HFFc6 (cell line): ENCODE results near the gene RAB7A. TPM values are rescaled to one million over a fixed set of nuclear protein-coding genes. Genes with fewer than 3 reads are reported as not detected.

Experiments
- DNase-seq: peaks from one replicate; pipeline ENCODE4 v3.0.0-alpha.2; 2018
- H3K27ac Mint-ChIP-seq: 2 replicates; pipeline ENCODE4 v1.8.0; 2020; ENCODE audit warnings: mild to moderate bottlenecking, mixed read lengths
- H3K27me3 Mint-ChIP-seq: 2 replicates; pipeline ENCODE4 v1.8.0; 2021; ENCODE audit warnings: mild to moderate bottlenecking, moderate library complexity, mixed read lengths; ENCODE audit not compliant: insufficient read depth
- H3K36me3 Mint-ChIP-seq: 2 replicates; pipeline ENCODE4 v1.8.0; 2021; ENCODE audit warnings: low read depth, mixed read lengths
- H3K4me1 Mint-ChIP-seq: 2 replicates; pipeline ENCODE4 v1.8.0; 2020; ENCODE audit warnings: low read depth, mixed read lengths
- H3K4me3 Mint-ChIP-seq: 2 replicates; pipeline ENCODE4 v1.8.0; 2020; ENCODE audit warnings: mild to moderate bottlenecking, moderate library complexity, mixed read lengths
- H3K9me3 Mint-ChIP-seq: 2 replicates; pipeline ENCODE4 v1.8.0; 2020; ENCODE audit warnings: mild to moderate bottlenecking, mixed read lengths
- total RNA-seq, 6 experiments: library from RNA; stranded (reverse); fragmentation: NEBNext Ultra II Directional; extraction: Animal tissue kit (Norgen Biotek cat#: 25700); gene quantifications; 2 replicates in 1 of 6; 3 replicates in 5 of 6; pipeline ENCODE4 v1.2.3, GENCODE V29; 2021
- TF ChIP-seq, protein P1 (sequence below): fragments of 200-600 bp; sonication (generic); IDR thresholded peaks from 2 replicates; pipeline ENCODE4 v1.5.0; 2021; ENCODE audit warnings: antibody characterized with exemption, mild to moderate bottlenecking

The RAB7A gene
- total RNA-seq, 6 experiments from 2014 or later, result 311 to 355 (median 323) TPM

DNA sequence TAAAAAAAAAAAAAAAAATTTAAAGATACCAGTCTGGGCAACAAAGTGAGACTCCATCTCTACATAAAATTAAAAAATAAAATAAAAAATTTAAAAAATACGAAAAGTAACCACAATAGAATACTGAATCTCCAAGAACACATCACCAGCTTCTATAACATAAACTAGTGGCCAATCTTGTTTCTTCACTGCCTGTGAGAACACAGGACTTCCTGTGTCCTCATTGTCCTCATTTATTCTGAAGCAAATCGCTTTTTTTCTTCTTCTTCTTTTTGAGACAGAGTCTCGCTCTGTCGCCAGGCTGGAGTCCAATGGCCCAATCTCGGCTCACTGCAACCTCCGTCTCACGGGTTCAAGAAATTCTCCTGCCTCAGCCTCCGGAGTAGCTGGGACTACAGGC lies 28.6 kb upstream of the RAB7A start:
- H3K4me1 Mint-ChIP-seq, result peaks cover 10% of the 10 kb centered on the region
- no peak for DNase-seq
- H3K27me3 Mint-ChIP-seq, result peaks cover 7% of the 10 kb centered on the region
- no peaks in the 10 kb centered on the region for H3K9me3 Mint-ChIP-seq
- TF ChIP-seq, protein P1, sequence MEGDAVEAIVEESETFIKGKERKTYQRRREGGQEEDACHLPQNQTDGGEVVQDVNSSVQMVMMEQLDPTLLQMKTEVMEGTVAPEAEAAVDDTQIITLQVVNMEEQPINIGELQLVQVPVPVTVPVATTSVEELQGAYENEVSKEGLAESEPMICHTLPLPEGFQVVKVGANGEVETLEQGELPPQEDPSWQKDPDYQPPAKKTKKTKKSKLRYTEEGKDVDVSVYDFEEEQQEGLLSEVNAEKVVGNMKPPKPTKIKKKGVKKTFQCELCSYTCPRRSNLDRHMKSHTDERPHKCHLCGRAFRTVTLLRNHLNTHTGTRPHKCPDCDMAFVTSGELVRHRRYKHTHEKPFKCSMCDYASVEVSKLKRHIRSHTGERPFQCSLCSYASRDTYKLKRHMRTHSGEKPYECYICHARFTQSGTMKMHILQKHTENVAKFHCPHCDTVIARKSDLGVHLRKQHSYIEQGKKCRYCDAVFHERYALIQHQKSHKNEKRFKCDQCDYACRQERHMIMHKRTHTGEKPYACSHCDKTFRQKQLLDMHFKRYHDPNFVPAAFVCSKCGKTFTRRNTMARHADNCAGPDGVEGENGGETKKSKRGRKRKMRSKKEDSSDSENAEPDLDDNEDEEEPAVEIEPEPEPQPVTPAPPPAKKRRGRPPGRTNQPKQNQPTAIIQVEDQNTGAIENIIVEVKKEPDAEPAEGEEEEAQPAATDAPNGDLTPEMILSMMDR, result no peak
- no peak overlapping the region for H3K27ac Mint-ChIP-seq
- H3K36me3 Mint-ChIP-seq, result no peaks in the 10 kb centered on the region
- H3K4me3 Mint-ChIP-seq, result no peak overlapping the region

DNA sequence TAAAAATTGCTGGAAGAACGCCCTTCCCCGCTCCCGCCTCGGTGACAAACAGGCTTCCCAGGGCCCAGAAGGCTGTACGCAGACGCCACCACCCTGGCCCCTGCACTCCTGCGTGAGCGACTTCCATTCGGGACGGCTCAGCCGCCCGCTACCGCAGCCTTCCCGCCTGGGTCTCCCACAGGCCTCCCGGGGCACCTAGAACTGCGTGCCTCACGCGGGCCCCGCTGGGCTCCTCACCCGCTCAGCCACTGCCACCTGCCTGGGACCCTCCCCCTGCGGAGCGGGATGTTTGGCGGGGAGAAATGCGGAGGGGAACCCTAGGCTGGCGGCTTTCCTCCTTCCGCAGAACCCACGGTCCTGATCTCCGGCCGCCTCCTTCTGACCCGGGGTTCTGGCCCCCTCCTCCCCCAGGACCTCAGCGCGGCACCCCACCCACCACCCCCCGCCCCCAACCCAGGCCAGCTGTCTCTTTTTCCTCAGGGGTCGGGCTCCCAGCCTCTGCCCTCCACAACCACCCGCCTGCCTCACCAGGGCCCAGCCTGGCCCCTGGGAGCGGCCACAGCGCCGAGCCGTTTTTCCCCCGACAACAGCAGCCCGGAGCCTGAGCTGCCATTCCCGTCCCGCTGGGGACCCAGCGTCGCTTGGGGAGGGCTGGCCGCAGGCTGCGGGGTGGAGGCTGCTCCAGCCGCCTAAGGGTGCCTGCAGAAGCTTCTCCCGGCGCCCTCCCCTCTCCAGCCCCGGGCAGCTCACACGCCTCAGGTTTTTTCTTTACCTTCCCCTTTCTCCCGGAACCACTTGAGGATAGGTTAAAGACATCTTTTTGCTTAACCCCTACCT lies 27.6 kb upstream of the RAB7A start:
- Mint-ChIP-seq H3K36me3 (no peaks in the 10 kb centered on the region), H3K27me3 (peaks cover 5% of the 10 kb centered on the region), H3K9me3 (no peaks in the 10 kb centered on the region), H3K4me1 (peaks cover 13% of the 10 kb centered on the region), H3K27ac (no peak overlapping the region), H3K4me3 (peak overlapping the region; percentile 87)
- DNase-seq, result no peak
- TF ChIP-seq, protein P1, result no peak

DNA sequence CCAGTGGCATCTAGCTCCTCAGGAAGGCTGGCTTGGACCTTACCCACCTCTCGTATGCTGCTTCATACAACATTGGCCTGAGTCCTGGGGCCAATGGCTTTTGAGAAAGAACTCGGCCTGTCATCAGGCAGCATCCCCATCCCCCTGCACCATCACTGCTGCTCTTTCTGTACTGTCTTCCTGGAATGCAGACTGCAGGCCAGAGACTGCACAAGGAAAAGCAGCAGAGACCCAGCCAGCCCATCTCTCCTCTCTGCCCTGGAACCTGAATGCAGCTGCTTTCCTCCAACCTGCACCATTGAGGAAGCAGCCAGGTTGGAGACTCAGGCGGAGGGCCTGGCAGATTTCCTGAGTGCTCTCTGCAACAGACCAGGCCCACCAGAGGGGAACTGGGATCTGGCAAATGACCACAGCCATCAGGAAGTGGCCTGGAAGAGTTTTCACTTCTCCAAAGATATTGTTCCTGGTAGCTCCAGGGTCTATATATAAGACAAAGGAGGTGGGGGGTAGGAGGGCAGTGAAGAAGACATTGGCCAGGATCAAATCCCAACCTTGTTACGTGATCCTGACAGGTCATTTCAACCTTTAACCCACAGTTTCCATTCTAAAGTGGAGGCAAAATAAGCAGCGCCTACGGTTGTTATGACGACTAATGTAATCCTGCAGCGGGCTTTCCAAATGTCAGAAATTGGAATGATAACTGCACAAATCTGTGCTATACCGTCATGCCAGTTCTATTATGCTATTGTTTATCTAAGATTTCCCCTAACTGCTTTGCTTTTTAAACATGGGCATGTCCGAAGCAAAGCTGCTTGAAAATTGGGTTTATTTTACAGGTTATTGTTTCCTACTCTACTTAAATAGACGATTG lies 24.4 kb upstream of the RAB7A start:
- no peaks in the 10 kb centered on the region for H3K36me3 Mint-ChIP-seq
- peaks cover 4% of the 10 kb centered on the region for H3K27me3 Mint-ChIP-seq
- DNase-seq, result no peak
- H3K9me3 Mint-ChIP-seq, result no peaks in the 10 kb centered on the region
- H3K4me1 Mint-ChIP-seq, result peaks cover 13% of the 10 kb centered on the region
- TF ChIP-seq, protein P1, result no peak
- H3K4me3 Mint-ChIP-seq, result no peak overlapping the region
- H3K27ac Mint-ChIP-seq, result no peak overlapping the region

DNA sequence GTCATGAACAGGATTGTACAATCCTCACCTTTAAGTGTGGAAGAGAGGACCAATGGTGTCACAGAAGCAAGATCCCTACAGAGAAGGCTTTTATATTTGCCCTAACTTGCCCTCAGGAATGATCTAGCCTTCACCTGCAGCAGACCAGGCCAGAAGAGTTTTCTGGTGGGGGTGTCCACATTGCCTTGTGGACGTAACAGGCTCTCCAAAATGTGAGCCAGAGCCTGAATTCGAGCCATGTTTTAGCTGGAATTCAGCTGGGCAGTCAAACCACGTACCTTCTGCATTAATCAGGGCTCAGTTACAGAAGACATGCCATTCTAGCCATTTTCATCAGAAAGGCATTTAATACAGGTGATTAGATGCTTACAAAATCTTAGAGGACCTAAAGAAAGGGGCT lies 23.6 kb upstream of the RAB7A start:
- H3K4me3 Mint-ChIP-seq, result no peak overlapping the region
- H3K27me3 Mint-ChIP-seq, result peaks cover 10% of the 10 kb centered on the region
- no peaks in the 10 kb centered on the region for H3K9me3 Mint-ChIP-seq
- DNase-seq, result no peak
- TF ChIP-seq, protein P1, result no peak
- H3K27ac Mint-ChIP-seq, result no peak overlapping the region
- no peaks in the 10 kb centered on the region for H3K36me3 Mint-ChIP-seq
- H3K4me1 Mint-ChIP-seq, result peaks cover 13% of the 10 kb centered on the region

DNA sequence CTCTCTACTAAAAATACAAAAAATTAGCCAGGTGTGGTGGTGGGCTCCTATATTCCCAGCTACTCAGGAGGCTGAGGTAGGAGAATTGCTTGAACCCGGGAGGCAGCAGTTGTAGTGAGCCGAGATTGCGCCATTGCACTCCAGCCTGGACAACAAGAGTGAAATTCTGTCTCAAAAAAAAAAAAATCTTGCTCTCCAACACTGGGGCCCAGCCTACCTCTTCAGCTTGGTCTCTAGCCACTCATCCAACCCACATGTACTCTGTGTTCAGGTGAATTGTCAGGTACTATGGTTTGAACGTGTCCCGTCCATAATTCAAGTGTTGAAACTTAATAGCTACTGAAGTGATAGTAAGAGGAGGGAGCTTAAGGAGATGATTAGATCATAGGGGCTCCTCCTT lies 22.4 kb upstream of the RAB7A start:
- Mint-ChIP-seq H3K4me3 (no peak overlapping the region), H3K4me1 (peaks cover 13% of the 10 kb centered on the region), H3K27ac (no peak overlapping the region), H3K36me3 (no peaks in the 10 kb centered on the region), H3K9me3 (no peaks in the 10 kb centered on the region), H3K27me3 (peaks cover 10% of the 10 kb centered on the region)
- no peak for DNase-seq
- TF ChIP-seq, protein P1, result no peak
